ENCODE measurements around the gene PTPRN2. TPM values are rescaled to one million over a fixed set of nuclear protein-coding genes. Genes with fewer than 3 reads are reported as not detected.

Gene PTPRN2
- total RNA-seq, 2 experiments from 2014 or later, result 0.70 TPM; not detected in 1

- TF ChIP-seq CTCF (conservative IDR thresholded peaks at IDR 0.05; ENCODE audit: low read length) (no peak), EZH2phosphoT487 (IDR thresholded peaks at IDR 0.05; ENCODE audit: borderline replicate concordance, low read depth, low read length) (no peak)
Observed at GRCh38 chr7:158475036-158475678, 112.5 kb downstream of the PTPRN2 start.

GRCh38 chr7:158474488-158474887, 113.1 kb downstream of the PTPRN2 start:
- H3K27ac ChIP-seq (ENCODE audit: low read depth, low read length, poor library complexity, severe bottlenecking), result no peak overlapping the region
- H3K4me2 ChIP-seq (ENCODE audit: low read length), result no peak overlapping the region
- no peaks in the 10 kb centered on the region for H3K9me2 ChIP-seq (ENCODE audit: insufficient read depth, low read length)
- no peaks in the 10 kb centered on the region for H3K79me2 ChIP-seq (ENCODE audit: insufficient read depth, low read depth, low read length)
- POLR2A ChIA-PET, result no interaction called here
- no peak for DNase-seq (ENCODE audit: low spot score)
- H4K20me1 ChIP-seq (ENCODE audit: insufficient read depth, low read length), result no peaks in the 10 kb centered on the region
- H2AFZ ChIP-seq (ENCODE audit: low read length), result no peak overlapping the region
- H3K36me3 ChIP-seq (ENCODE audit: insufficient read depth, low read length), result no peaks in the 10 kb centered on the region
- CTCF ChIA-PET (ENCODE audit: unreplicated experiment), result interaction anchor here (0.6 kb wide), 1 partner anchor 129 kb away, joined by 3 read pairs; no protein-coding TSS in a partner anchor
- H3K4me1 ChIP-seq (ENCODE audit: insufficient read depth, low read length, poor library complexity, severe bottlenecking), result no peaks in the 10 kb centered on the region
- TF ChIP-seq CTCF (conservative IDR thresholded peaks at IDR 0.05; ENCODE audit: low read length) (no peak), EZH2phosphoT487 (IDR thresholded peaks at IDR 0.05; ENCODE audit: borderline replicate concordance, low read depth, low read length) (no peak)
- intact Hi-C loops (cut with micrococcal nuclease; ENCODE audit: unreplicated experiment), result no loop called here
- BruUV-seq (replicated peaks), result no TSS peak
- no peaks in the 10 kb centered on the region for H3K9me3 ChIP-seq (ENCODE audit: low read length)
- no peak overlapping the region for H3K4me3 ChIP-seq (ENCODE audit: low read depth, low read length, poor library complexity, severe bottlenecking)

More at GRCh38 chr7:158475036-158475678, 112.5 kb downstream of the PTPRN2 start:
- intact Hi-C loops (cut with micrococcal nuclease; ENCODE audit: unreplicated experiment), result no loop called here
- H3K79me2 ChIP-seq (ENCODE audit: insufficient read depth, low read depth, low read length), result no peaks in the 10 kb centered on the region
- no peak for DNase-seq (ENCODE audit: low spot score)
- H3K4me3 ChIP-seq (ENCODE audit: low read depth, low read length, poor library complexity, severe bottlenecking), result no peak overlapping the region
- H3K27ac ChIP-seq (ENCODE audit: low read depth, low read length, poor library complexity, severe bottlenecking), result no peak overlapping the region
- H4K20me1 ChIP-seq (ENCODE audit: insufficient read depth, low read length), result no peaks in the 10 kb centered on the region
- H3K36me3 ChIP-seq (ENCODE audit: insufficient read depth, low read length), result no peaks in the 10 kb centered on the region
- H3K4me1 ChIP-seq (ENCODE audit: insufficient read depth, low read length, poor library complexity, severe bottlenecking), result no peaks in the 10 kb centered on the region
- ChIA-PET POLR2A (no interaction called here), CTCF (ENCODE audit: unreplicated experiment) (interaction anchor here (0.6 kb wide), 1 partner anchor 130 kb away, joined by 3 read pairs; no protein-coding TSS in a partner anchor)
- H2AFZ ChIP-seq (ENCODE audit: low read length), result no peak overlapping the region
- no peak overlapping the region for H3K4me2 ChIP-seq (ENCODE audit: low read length)
- no TSS peak for BruUV-seq (replicated peaks)
- H3K9me2 ChIP-seq (ENCODE audit: insufficient read depth, low read length), result no peaks in the 10 kb centered on the region
- H3K9me3 ChIP-seq (ENCODE audit: low read length), result no peaks in the 10 kb centered on the region

GRCh38 chr7:158473946-158474345, 113.7 kb downstream of the PTPRN2 start:
- Histone ChIP-seq H3K4me3 (ENCODE audit: low read depth, low read length, poor library complexity, severe bottlenecking) (no peak overlapping the region), H3K9me2 (ENCODE audit: insufficient read depth, low read length) (no peaks in the 10 kb centered on the region), H3K27ac (ENCODE audit: low read depth, low read length, poor library complexity, severe bottlenecking) (no peak overlapping the region), H3K79me2 (ENCODE audit: insufficient read depth, low read depth, low read length) (no peaks in the 10 kb centered on the region), H3K9me3 (ENCODE audit: low read length) (no peaks in the 10 kb centered on the region), H3K4me1 (ENCODE audit: insufficient read depth, low read length, poor library complexity, severe bottlenecking) (no peaks in the 10 kb centered on the region), H3K4me2 (ENCODE audit: low read length) (no peak overlapping the region), H2AFZ (ENCODE audit: low read length) (no peak overlapping the region), H4K20me1 (ENCODE audit: insufficient read depth, low read length) (no peaks in the 10 kb centered on the region), H3K36me3 (ENCODE audit: insufficient read depth, low read length) (no peaks in the 10 kb centered on the region)
- POLR2A ChIA-PET, result interaction anchor here (0.6 kb wide), 1 partner anchor 65 kb away, joined by 3 read pairs; no protein-coding TSS in a partner anchor
- no peak for TF ChIP-seq EZH2phosphoT487 (IDR thresholded peaks at IDR 0.05; ENCODE audit: borderline replicate concordance, low read depth, low read length)
- no peak for TF ChIP-seq CTCF (conservative IDR thresholded peaks at IDR 0.05; ENCODE audit: low read length)
- intact Hi-C loops (cut with micrococcal nuclease; ENCODE audit: unreplicated experiment), result no loop called here
- no TSS peak for BruUV-seq (replicated peaks)
- DNase-seq (ENCODE audit: low spot score), result no peak
- CTCF ChIA-PET (ENCODE audit: unreplicated experiment), result no interaction called here

Measured in OCI-LY7 (cell line).